Measurements from ENCODE around the gene TNFRSF6B.

Gene TNFRSF6B

GRCh38 chr20:63686492-63687321 lies 9.7 kb upstream of the TNFRSF6B start:
- peak; percentile 92 to 94 for DNase-seq

DNA sequence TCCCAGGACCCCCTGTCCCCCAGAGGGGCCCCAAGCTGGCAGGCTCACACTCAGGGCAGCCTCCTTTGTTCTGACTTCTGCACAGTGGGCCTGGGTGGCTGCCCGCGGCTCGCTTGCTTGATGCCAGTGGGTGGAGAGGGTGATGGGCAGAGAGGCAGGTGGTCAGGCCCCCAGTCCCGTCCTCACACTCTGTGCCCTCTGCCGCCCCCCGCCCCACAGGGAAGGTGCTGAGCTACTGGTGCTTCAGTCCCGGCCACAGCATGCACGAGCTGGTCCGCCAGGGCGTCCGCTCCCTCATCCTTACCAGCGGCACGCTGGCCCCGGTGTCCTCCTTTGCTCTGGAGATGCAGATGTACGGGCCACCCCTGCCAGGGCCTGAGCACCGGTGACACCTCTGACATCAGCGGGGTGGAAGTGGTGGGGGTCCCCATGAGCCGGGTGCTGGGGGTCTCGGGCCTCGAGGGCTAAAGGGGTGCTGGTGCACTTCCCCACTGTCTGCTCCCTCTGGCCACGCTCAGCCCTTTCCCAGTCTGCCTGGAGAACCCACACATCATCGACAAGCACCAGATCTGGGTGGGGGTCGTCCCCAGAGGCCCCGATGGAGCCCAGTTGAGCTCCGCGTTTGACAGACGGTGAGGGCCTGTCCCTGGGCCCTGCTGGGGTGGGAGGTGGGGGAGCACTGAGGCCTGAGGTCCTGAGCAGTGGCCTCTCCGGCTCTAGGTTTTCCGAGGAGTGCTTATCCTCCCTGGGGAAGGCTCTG lies 8.9 kb upstream of the TNFRSF6B start:
- DNase-seq = no peak

DNA sequence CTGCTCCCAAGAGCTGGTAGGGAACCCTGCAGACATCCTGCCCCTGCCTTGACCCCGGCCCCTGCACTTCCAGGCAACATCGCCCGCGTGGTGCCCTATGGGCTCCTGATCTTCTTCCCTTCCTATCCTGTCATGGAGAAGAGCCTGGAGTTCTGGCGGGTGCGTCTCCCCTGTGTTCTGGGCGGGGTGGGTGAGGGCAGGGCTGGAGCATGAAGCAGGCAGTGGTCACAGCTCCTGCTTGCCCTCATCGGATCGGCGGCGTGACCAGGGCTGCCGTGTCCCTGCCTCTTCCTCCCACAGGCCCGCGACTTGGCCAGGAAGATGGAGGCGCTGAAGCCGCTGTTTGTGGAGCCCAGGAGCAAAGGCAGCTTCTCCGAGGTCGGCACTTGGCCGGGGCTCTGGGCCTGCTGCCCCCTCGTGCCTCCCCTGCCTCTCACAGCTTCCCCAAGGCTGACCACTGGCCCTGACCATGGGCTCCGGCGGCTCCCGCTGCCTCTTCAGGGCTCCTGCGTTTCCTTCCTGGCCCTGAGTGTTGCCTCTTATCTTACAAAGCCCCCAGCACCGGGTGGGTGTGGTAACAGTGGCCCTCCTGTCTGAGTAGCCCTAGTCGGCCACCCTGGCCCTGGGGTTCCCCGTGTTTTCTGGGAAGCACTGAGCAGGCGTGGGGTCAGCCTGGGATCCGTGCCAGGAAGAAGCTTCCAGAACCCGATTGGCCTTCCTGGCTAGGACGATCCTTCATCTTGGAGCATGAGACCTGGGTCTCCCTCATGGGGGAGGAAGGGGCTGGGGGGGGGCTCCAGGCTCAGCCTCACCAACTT lies 8.0 kb upstream of the TNFRSF6B start:
- DNase-seq = no peak

DNA sequence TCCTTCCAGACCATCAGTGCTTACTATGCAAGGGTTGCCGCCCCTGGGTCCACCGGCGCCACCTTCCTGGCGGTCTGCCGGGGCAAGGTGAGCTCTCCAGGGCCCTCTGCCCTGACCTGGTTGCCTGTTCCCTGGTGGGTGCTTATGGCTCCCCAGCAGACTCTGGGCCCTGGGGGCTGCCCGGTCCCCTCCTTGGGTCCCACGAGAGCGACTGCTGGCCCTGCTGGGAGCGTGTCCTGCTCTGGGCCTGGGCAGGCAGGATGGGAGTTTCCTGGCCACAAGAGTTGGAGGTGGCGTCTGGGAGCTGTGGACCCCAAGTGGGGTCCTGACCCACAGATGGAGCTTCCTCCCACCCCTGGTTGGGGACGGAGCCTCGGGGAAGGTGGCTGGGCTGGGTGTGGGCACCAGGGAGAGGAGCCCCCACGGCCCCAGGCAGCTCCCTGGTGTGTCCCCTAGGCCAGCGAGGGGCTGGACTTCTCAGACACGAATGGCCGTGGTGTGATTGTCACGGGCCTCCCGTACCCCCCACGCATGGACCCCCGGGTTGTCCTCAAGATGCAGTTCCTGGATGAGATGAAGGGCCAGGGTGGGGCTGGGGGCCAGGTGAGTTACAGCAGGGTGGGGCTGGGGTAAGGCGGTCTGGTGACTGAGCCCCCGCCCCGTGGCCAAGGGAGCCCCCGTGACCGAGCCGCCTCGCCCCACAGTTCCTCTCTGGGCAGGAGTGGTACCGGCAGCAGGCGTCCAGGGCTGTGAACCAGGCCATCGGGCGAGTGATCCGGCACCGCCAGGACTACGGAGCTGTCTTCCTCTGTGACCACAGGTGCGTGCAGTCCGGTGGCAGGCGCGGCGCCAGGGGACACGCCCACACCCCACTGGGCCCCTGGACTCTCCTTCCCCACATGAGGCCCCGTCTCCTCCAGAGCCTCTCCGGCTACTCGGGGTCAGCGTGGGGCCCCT lies 7.1 kb upstream of the TNFRSF6B start:
- no peak for DNase-seq

GRCh38 chr20:63690003-63690897 lies 6.2 kb upstream of the TNFRSF6B start:
- DNase-seq = no peak

- DNase-seq = no peak
Measured at GRCh38 chr20:63690898-63691710, 5.3 kb upstream of the TNFRSF6B start.

DNA sequence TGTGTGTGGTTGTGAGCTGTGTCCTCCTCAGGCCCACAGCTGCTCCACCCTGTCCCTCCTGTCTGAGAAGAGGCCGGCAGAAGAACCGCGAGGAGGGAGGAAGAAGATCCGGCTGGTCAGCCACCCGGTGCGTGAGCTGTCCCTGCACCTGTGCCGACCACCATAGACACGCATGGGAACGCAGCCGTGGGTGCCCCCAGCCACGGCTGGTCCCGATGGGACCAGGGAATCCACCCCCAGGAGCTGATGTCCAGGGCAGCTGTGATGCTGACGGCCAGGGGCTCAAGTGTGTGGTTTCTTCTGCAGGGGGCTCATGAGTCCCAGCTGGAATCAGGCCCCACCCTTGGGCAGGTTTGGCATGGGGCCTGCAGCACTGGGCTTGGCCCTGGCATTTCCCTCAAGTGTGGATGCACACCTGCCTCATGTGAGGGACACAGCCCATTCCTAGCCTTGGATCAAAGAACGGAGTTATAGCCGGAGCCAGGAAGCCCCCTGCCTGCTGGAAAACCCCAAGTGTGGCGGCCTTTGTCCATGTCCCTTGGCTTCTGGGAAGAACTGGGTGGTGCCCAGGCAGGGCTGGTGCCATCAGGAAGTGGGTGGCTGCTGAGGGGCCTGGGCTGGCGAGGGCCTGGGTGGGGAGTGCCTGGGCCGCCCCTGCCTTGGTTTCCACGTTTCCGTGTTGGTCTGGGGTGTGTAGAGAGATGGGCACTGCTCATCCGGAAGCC lies 4.6 kb upstream of the TNFRSF6B start:
- DNase-seq = no peak

DNA sequence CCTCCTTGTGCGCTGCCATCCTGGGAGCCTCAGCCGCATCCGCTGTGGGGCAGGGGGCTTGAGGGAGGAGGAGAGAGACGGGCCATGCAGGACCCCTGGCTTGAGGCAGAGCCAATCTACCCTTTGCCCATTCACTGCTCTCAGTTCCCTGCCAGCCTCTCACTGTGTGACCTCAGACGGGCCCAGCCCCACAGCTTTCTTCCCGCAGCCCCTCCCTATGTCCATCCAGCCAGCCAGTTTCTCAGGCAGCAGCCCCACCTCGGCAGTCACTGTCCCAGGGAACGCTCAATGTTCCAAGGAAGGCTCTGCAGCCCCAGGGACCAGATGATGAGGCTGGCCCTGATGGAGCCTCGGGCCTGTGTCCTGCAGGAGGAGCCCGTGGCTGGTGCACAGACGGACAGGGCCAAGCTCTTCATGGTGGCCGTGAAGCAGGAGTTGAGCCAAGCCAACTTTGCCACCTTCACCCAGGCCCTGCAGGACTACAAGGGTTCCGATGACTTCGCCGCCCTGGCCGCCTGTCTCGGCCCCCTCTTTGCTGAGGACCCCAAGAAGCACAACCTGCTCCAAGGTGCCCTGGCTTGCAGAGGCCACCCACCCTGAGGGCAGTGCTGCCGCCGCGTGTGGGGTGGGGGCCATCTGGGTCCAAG lies 3.9 kb upstream of the TNFRSF6B start:
- no peak for DNase-seq

- DNase-seq = no peak
Measured at GRCh38 chr20:63693083-63693732, 3.2 kb upstream of the TNFRSF6B start.

DNA sequence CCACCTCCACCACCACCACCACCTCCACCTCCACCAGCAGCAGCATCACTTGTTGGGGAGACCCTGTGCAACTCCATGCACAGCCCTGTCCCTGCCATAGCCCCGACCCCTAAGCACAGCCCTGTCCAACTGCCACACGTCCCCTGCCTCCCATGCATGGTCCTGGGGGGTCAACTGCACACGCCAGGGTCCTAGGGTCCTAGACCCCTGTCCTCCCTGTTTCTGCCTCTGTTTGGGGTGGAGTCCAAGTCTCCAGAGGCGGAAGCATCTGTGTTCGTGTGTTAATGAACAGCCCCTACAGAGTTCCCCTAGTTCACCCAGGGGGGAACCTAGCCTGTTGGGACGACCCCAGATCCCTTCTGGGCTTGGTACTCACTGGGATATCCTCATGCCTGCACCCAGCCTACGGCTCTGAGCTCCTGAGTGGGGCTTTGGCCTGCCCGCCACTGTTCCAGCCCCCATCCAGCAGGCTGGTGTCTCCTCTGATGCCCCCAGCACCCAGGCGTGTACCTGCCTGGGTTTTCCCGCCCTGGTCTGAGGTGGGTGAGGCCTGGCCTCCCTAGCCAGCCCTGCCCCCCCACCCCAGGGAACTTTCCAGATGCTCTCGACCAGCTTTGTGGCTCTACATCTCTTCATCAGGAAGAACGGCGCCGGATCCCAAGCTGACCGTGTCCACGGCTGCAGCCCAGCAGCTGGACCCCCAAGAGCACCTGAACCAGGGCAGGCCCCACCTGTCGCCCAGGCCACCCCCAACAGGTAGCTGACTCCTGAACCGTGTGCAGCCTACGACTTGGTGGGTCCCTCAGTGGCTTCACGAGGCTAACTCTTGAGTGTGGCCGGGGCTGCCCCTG lies 2.5 kb upstream of the TNFRSF6B start:
- no peak for DNase-seq

GRCh38 chr20:63694584-63695423 lies 1.6 kb upstream of the TNFRSF6B start:
- DNase-seq = no peak

DNA sequence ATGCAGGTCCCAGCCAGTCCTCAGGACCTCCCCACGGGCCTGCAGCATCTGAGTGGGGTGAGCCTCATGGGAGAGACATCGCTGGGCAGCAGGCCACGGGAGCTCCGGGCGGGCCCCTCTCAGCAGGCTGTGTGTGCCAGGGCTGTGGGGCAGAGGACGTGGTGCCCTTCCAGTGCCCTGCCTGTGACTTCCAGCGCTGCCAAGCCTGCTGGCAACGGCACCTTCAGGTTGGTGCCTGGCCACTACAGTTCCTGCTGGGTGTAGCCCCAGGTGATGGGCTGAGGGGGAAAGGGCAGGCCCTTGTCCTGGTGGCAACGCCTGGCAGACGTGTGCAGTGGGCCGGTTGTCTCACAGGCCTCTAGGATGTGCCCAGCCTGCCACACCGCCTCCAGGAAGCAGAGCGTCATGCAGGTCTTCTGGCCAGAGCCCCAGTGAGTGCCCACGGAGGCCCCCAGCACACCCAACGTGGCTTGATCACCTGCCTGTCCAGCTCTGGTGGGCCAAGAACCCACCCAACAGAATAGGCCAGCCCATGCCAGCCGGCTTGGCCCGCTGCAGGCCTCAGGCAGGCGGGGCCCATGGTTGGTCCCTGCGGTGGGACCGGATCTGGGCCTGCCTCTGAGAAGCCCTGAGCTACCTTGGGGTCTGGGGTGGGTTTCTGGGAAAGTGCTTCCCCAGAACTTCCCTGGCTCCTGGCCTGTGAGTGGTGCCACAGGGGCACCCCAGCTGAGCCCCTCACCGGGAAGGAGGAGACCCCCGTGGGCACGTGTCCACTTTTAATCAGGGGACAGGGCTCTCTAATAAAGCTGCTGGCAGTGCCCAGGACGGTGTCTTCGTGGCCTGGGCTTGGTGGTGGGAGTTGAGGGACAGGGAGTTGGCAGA lies 787 bp upstream of the TNFRSF6B start:
- no peak for DNase-seq

- peak in 1 of 2 donors; percentile 16 for DNase-seq
Measured at GRCh38 chr20:63696306-63696627, 185 bp upstream of the TNFRSF6B start.

DNA sequence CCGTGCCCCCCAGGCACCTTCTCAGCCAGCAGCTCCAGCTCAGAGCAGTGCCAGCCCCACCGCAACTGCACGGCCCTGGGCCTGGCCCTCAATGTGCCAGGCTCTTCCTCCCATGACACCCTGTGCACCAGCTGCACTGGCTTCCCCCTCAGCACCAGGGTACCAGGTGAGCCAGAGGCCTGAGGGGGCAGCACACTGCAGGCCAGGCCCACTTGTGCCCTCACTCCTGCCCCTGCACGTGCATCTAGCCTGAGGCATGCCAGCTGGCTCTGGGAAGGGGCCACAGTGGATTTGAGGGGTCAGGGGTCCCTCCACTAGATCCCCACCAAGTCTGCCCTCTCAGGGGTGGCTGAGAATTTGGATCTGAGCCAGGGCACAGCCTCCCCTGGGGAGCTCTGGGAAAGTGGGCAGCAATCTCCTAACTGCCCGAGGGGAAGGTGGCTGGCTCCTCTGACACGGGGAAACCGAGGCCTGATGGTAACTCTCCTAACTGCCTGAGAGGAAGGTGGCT lies 960 bp downstream of the TNFRSF6B start:
- no peak for DNase-seq

- no peak for DNase-seq
Measured at GRCh38 chr20:63697868-63698545, 1.6 kb downstream of the TNFRSF6B start.

All from inflammatory macrophage treated with lipopolysaccharide for 1 hour (primary cell).